DOHH2 (cell line): ENCODE measurements around the gene OR8G5.

Experiments used
- H3F3A ChIP-seq: fragments of 200-600 bp; sonication (generic), shearing (Covaris generic); 2 replicates; pipeline ENCODE4 v1.6.0; 2016; ENCODE audit warnings: antibody characterized with exemption, mild to moderate bottlenecking; ENCODE audit not compliant: control insufficient read depth, insufficient read depth
- H3K27ac ChIP-seq: fragments of 200-600 bp; sonication (generic); 2 replicates; pipeline ENCODE4 v1.5.1; 2014; ENCODE audit warnings: low read depth, mild to moderate bottlenecking, low read length, moderate library complexity
- H3K27me3 ChIP-seq: fragments of 200-600 bp; sonication (generic); 2 replicates; pipeline ENCODE4 v1.6.1; 2014; ENCODE audit warnings: mild to moderate bottlenecking, low read length, mixed read lengths; ENCODE audit not compliant: control insufficient read depth
- H3K36me3 ChIP-seq: fragments of 200-600 bp; sonication (generic); 2 replicates; pipeline ENCODE4 v1.6.1; 2014; ENCODE audit warnings: mild to moderate bottlenecking, low read length, moderate library complexity, mixed read lengths; ENCODE audit not compliant: control insufficient read depth
- H3K4me1 ChIP-seq: fragments of 200-600 bp; sonication (generic); 2 replicates; pipeline ENCODE4 v1.6.1; 2014; ENCODE audit warnings: mild to moderate bottlenecking, low read length, mixed read lengths; ENCODE audit not compliant: control insufficient read depth
- H3K4me2 ChIP-seq: fragments of 200-600 bp; sonication (generic); 2 replicates; pipeline ENCODE4 v1.6.0; 2014; ENCODE audit warnings: mild to moderate bottlenecking, low read length, moderate library complexity
- H3K4me3 ChIP-seq: fragments of 200-600 bp; sonication (generic); 2 replicates; pipeline ENCODE4 v1.5.1; 2014; ENCODE audit warnings: mild to moderate bottlenecking, low read length, mixed read lengths
- H3K79me2 ChIP-seq: fragments of 200-600 bp; sonication (generic); 2 replicates; pipeline ENCODE4 v1.6.1; 2014; ENCODE audit warnings: mild to moderate bottlenecking, low read length, mixed read lengths; ENCODE audit not compliant: control insufficient read depth
- H3K9me2 ChIP-seq: fragments of 200-600 bp; sonication (generic); replicated peaks from 2 replicates; pipeline ENCODE4 v1.6.1; 2014; ENCODE audit warnings: mild to moderate bottlenecking, low read length, mixed read lengths; ENCODE audit not compliant: control insufficient read depth
- H3K9me3 ChIP-seq: fragments of 200-600 bp; sonication (generic); 2 replicates; pipeline ENCODE4 v1.6.1; 2014; ENCODE audit warnings: antibody characterized with exemption, low read length, mixed read lengths; ENCODE audit not compliant: control insufficient read depth, insufficient read depth
- H4K20me1 ChIP-seq: fragments of 200-600 bp; sonication (generic); 2 replicates; pipeline ENCODE4 v1.6.0; 2014; ENCODE audit warnings: low read depth, mild to moderate bottlenecking, antibody characterized with exemption, low read length, moderate library complexity; ENCODE audit not compliant: control insufficient read depth, insufficient read depth
- CTCF ChIP-seq: fragments of 200-600 bp; sonication (generic); IDR thresholded peaks from one replicate; pipeline ENCODE4 v1.5.1; 2014; ENCODE audit warnings: antibody characterized with exemption, mild to moderate bottlenecking, low read depth, low read length; ENCODE audit not compliant: poor library complexity, severe bottlenecking
- EZH2phosphoT487 ChIP-seq: fragments of 200-600 bp; sonication (generic); IDR thresholded peaks from 2 replicates; pipeline ENCODE4 v1.6.1; 2017; ENCODE audit warnings: borderline replicate concordance, mild to moderate bottlenecking, antibody characterized with exemption, low read length, moderate library complexity, mixed read lengths

OR8G5 gene

GRCh38 chr11:124278261-124278660 is 22.1 kb downstream of the OR8G5 start:
- Histone ChIP-seq H3K4me2 (no peak overlapping the region), H3K9me3 (no peaks in the 10 kb centered on the region), H3K4me1 (no peaks in the 10 kb centered on the region), H3K4me3 (no peak overlapping the region), H3K79me2 (no peaks in the 10 kb centered on the region), H3K36me3 (no peaks in the 10 kb centered on the region), H3K9me2 (no peaks in the 10 kb centered on the region), H4K20me1 (no peaks in the 10 kb centered on the region), H3K27me3 (no peaks in the 10 kb centered on the region), H3F3A (no peaks in the 10 kb centered on the region), H3K27ac (no peak overlapping the region)
- TF ChIP-seq CTCF = no peak
- TF ChIP-seq EZH2phosphoT487 = no peak

GRCh38 chr11:124285610-124286344 is 29.6 kb downstream of the OR8G5 start:
- TF ChIP-seq CTCF (no peak), EZH2phosphoT487 (no peak)
- Histone ChIP-seq H4K20me1 (no peaks in the 10 kb centered on the region), H3K9me2 (no peaks in the 10 kb centered on the region), H3K36me3 (no peaks in the 10 kb centered on the region), H3K4me1 (peaks cover 9% of the 10 kb centered on the region), H3K9me3 (no peaks in the 10 kb centered on the region), H3K4me3 (no peak overlapping the region), H3K4me2 (no peak overlapping the region), H3K27ac (no peak overlapping the region), H3F3A (no peaks in the 10 kb centered on the region), H3K79me2 (no peaks in the 10 kb centered on the region), H3K27me3 (0 out of 2 replicates have a peak, but pooled peaks cover 2% of the 10 kb centered on the region)

GRCh38 chr11:124294687-124295086 is 38.5 kb downstream of the OR8G5 start:
- Histone ChIP-seq H3K4me2 (no peak overlapping the region), H3K27ac (no peak overlapping the region), H3K79me2 (no peaks in the 10 kb centered on the region), H3K4me3 (no peak overlapping the region), H3K9me2 (no peaks in the 10 kb centered on the region), H3K27me3 (no peaks in the 10 kb centered on the region), H3K4me1 (no peaks in the 10 kb centered on the region), H4K20me1 (no peaks in the 10 kb centered on the region), H3F3A (no peaks in the 10 kb centered on the region), H3K36me3 (no peaks in the 10 kb centered on the region), H3K9me3 (no peaks in the 10 kb centered on the region)
- TF ChIP-seq CTCF (no peak), EZH2phosphoT487 (no peak)
